Trophoblast cell (in vitro differentiated cells and primary cell): ENCODE measurements around the gene TOMM40L. TPM values are rescaled to one million over a fixed set of nuclear protein-coding genes. Genes with fewer than 3 reads are reported as not detected.
A peak's percentile ranks its signal among the peaks of the same experiment; 100 is the strongest.

Experiments used
- DNase-seq, 2 donors: peaks; one replicate each; pipeline ENCODE4 v3.0.0-alpha.2; 2016
- H2AFZ ChIP-seq: 2 replicates; pipeline ENCODE4 v1.6.1; 2013; ENCODE audit warnings: low read length, moderate library complexity, mild to moderate bottlenecking; ENCODE audit not compliant: insufficient read depth, poor library complexity
- H2AK5ac ChIP-seq: 2 replicates; pipeline ENCODE4 v1.6.1; 2013; ENCODE audit warnings: mild to moderate bottlenecking, low read length
- H2BK120ac ChIP-seq: 2 replicates; pipeline ENCODE4 v1.6.1; 2013; ENCODE audit warnings: low read length, mild to moderate bottlenecking, moderate library complexity; ENCODE audit not compliant: insufficient read depth, poor library complexity
- H2BK12ac ChIP-seq: 2 replicates; pipeline ENCODE4 v1.6.1; 2013; ENCODE audit warnings: mild to moderate bottlenecking, low read length, moderate library complexity
- H2BK5ac ChIP-seq: 2 replicates; pipeline ENCODE4 v1.6.1; 2013; ENCODE audit warnings: low read length, low read depth, moderate library complexity, mild to moderate bottlenecking; ENCODE audit not compliant: poor library complexity
- H3K14ac ChIP-seq: 2 replicates; pipeline ENCODE4 v1.6.1; 2013; ENCODE audit warnings: mild to moderate bottlenecking, low read length
- H3K18ac ChIP-seq: 2 replicates; pipeline ENCODE4 v1.6.1; 2013; ENCODE audit warnings: mild to moderate bottlenecking, low read length
- H3K23ac ChIP-seq: 2 replicates; pipeline ENCODE4 v1.6.1; 2013; ENCODE audit warnings: low read length
- H3K27ac ChIP-seq: 2 replicates; pipeline ENCODE4 v1.5.1; 2013; ENCODE audit warnings: low read depth, mild to moderate bottlenecking, inconsistent platforms, low read length, moderate library complexity
- H3K27me3 ChIP-seq: 2 replicates; pipeline ENCODE4 v1.6.1; 2013; ENCODE audit warnings: inconsistent platforms, mild to moderate bottlenecking, low read length, moderate library complexity; ENCODE audit not compliant: insufficient read depth
- H3K36me3 ChIP-seq, 2 experiments: 1 replicate in 1 of 2; 2 replicates in 1 of 2; pipeline ENCODE4 v1.6.1; 2013; ENCODE audit warnings: low read length in 2 of 2, mild to moderate bottlenecking in 2 of 2, moderate library complexity in 1 of 2; ENCODE audit not compliant: insufficient read depth in 2 of 2, control insufficient read depth in 1 of 2
- H3K4ac ChIP-seq: 2 replicates; pipeline ENCODE4 v1.6.1; 2013; ENCODE audit warnings: low read depth, mild to moderate bottlenecking, low read length, moderate library complexity
- H3K4me1 ChIP-seq, 2 experiments: 1 replicate in 1 of 2; 2 replicates in 1 of 2; pipeline ENCODE4 v1.6.1; 2013; ENCODE audit warnings: low read length in 2 of 2, mild to moderate bottlenecking in 2 of 2, moderate library complexity in 1 of 2; ENCODE audit not compliant: insufficient read depth in 2 of 2, control insufficient read depth in 1 of 2
- H3K4me2 ChIP-seq: 2 replicates; pipeline ENCODE4 v1.6.1; 2013; ENCODE audit warnings: inconsistent platforms, mild to moderate bottlenecking, low read length, moderate library complexity
- H3K4me3 ChIP-seq: 2 replicates; pipeline ENCODE4 v1.5.1; 2013; ENCODE audit warnings: mild to moderate bottlenecking, low read depth, low read length, inconsistent platforms
- H3K79me1 ChIP-seq: one replicate; pipeline ENCODE4 v1.6.1; 2013; ENCODE audit warnings: low read length
- H3K79me2 ChIP-seq: 2 replicates; pipeline ENCODE4 v1.6.1; 2013; ENCODE audit warnings: low read length, mild to moderate bottlenecking; ENCODE audit not compliant: control insufficient read depth, insufficient read depth, poor library complexity
- H3K9ac ChIP-seq: 2 replicates; pipeline ENCODE4 v1.6.1; 2013; ENCODE audit warnings: mild to moderate bottlenecking, low read length
- H3K9me3 ChIP-seq: 2 replicates; pipeline ENCODE4 v1.6.1; 2013; ENCODE audit warnings: low read depth, mild to moderate bottlenecking, control low read depth, inconsistent platforms, low read length; ENCODE audit not compliant: insufficient read depth
- H4K12ac ChIP-seq: 2 replicates; pipeline ENCODE4 v1.6.1; 2013; ENCODE audit warnings: low read depth, mild to moderate bottlenecking, low read length, moderate library complexity
- H4K8ac ChIP-seq: 2 replicates; pipeline ENCODE4 v1.6.1; 2013; ENCODE audit warnings: low read depth, mild to moderate bottlenecking, low read length, moderate library complexity
- H4K91ac ChIP-seq: one replicate; pipeline ENCODE4 v1.6.1; 2013; ENCODE audit warnings: low read depth, mild to moderate bottlenecking, low read length, moderate library complexity
- WGBS: extraction: QIAGEN DNeasy Blood & Tissue Kit; methylation state at CpG from one replicate; pipeline ENCODE4 v1.1.7; 2013; ENCODE audit warnings: missing lambda C conversion rate; ENCODE audit not compliant: insufficient read length, insufficient coverage; ENCODE audit errors: extremely low coverage; 5-methylcytosine and 5-hydroxymethylcytosine counted together
- polyA plus RNA-seq: library from polyadenylated mRNA; stranded (reverse); fragments of 200-250 nt; gene quantifications from 2 replicates; pipeline ENCODE4 v1.2.3, GENCODE V29; 2013

TOMM40L gene
- polyA plus RNA-seq, result 7.6 and 7.7 TPM in 2 replicates

- H4K12ac ChIP-seq, result peak within 1 kb of the TSS; percentile 97
- H3K79me2 ChIP-seq, result peaks cover 5% of the 10 kb centered on the region
- peak within 1 kb of the TSS; percentile 69 for H3K18ac ChIP-seq
- peak within 1 kb of the TSS; percentile 85 for H3K4me2 ChIP-seq
- peak within 1 kb of the TSS; percentile 54 for H2BK5ac ChIP-seq
- WGBS, result no CpG with 5 or more reads among the region's 16 CpGs
- H4K91ac ChIP-seq, result peak within 1 kb of the TSS; percentile 98
- peaks cover 23% of the 10 kb centered on the region for H3K79me1 ChIP-seq
- H3K14ac ChIP-seq, result peak within 1 kb of the TSS; percentile 90
- peak within 1 kb of the TSS; percentile 49 for H3K4ac ChIP-seq
- peaks cover 23 to 27% of the 10 kb centered on the region in 2 experiments for H3K4me1 ChIP-seq
- peak within 1 kb of the TSS; percentile 81 for H2BK120ac ChIP-seq
- H2BK12ac ChIP-seq, result peak within 1 kb of the TSS; percentile 88
- peak within 1 kb of the TSS; percentile 63 for H2AK5ac ChIP-seq
- H2AFZ ChIP-seq, result peak within 1 kb of the TSS; percentile 93
- H3K36me3 ChIP-seq, result peaks cover 10 to 17% of the 10 kb centered on the region in 2 experiments
- peak within 1 kb of the TSS; percentile 78 for H3K4me3 ChIP-seq
- H3K9ac ChIP-seq, result peak within 1 kb of the TSS; percentile 51
- no peaks in the 10 kb centered on the region for H3K27me3 ChIP-seq
- DNase-seq, result peak; percentile 97 to 99
- H4K8ac ChIP-seq, result peak within 1 kb of the TSS; percentile 98
- H3K23ac ChIP-seq, result no peak within 1 kb of the TSS
- peak within 1 kb of the TSS; percentile 29 for H3K27ac ChIP-seq
- no peaks in the 10 kb centered on the region for H3K9me3 ChIP-seq
These were observed at the start of gene TOMM40L for GRCh38 chr1:161225534-161226319. Gene TOMM40L, plus strand, starts transcription at chr1:161226060. Its CDS starts 430 bp downstream, at chr1:161226490.

GRCh38 chr1:161176468-161177111, 49.3 kb upstream of the TOMM40L start:
- peaks cover 8% of the 10 kb centered on the region for H3K79me2 ChIP-seq
- peaks cover 2% of the 10 kb centered on the region for H3K9me3 ChIP-seq
- H3K4me3 ChIP-seq, result peak overlapping the region; percentile 91
- no peak overlapping the region for H3K27ac ChIP-seq
- H2BK5ac ChIP-seq, result no peak overlapping the region
- H3K23ac ChIP-seq, result no peak overlapping the region
- H2AK5ac ChIP-seq, result no peak overlapping the region
- H3K9ac ChIP-seq, result peak overlapping the region; percentile 87
- H3K79me1 ChIP-seq, result peaks cover 8% of the 10 kb centered on the region
- H2BK120ac ChIP-seq, result peak overlapping the region; percentile 88
- no peak for DNase-seq
- WGBS, result no CpG with 5 or more reads among the region's 17 CpGs
- H3K4me1 ChIP-seq, result peaks cover 6 to 8% of the 10 kb centered on the region in 2 experiments
- no peak overlapping the region for H3K4ac ChIP-seq
- H2AFZ ChIP-seq, result no peak overlapping the region
- H3K14ac ChIP-seq, result peak overlapping the region; percentile 96
- peaks cover 24 to 33% of the 10 kb centered on the region in 2 experiments for H3K36me3 ChIP-seq
- no peak overlapping the region for H4K12ac ChIP-seq
- H4K91ac ChIP-seq, result peak overlapping the region; percentile 92
- peak overlapping the region; percentile 14 for H3K18ac ChIP-seq
- H2BK12ac ChIP-seq, result no peak overlapping the region
- H3K4me2 ChIP-seq, result peak overlapping the region; percentile 97
- peak overlapping the region; percentile 96 for H4K8ac ChIP-seq
- no peaks in the 10 kb centered on the region for H3K27me3 ChIP-seq

GRCh38 chr1:161177112-161177935, 48.5 kb upstream of the TOMM40L start, which contains the start of gene B4GALT3:
Gene B4GALT3, minus strand, starts transcription at chr1:161177507. Its CDS starts 1,447 bp downstream, at chr1:161176060.
- no peak within 1 kb of the TSS for H3K23ac ChIP-seq
- peaks cover 6 to 8% of the 10 kb centered on the region in 2 experiments for H3K4me1 ChIP-seq
- H4K8ac ChIP-seq, result peak within 1 kb of the TSS; percentile 96
- peak within 1 kb of the TSS; percentile 98 for H3K18ac ChIP-seq
- peak within 1 kb of the TSS; percentile 53 for H3K4ac ChIP-seq
- DNase-seq, result peak; percentile 80 to 87
- H2BK5ac ChIP-seq, result peak within 1 kb of the TSS; percentile 82
- peak within 1 kb of the TSS; percentile 91 for H3K4me3 ChIP-seq
- peak within 1 kb of the TSS; percentile 87 for H3K9ac ChIP-seq
- peaks cover 2% of the 10 kb centered on the region for H3K9me3 ChIP-seq
- peaks cover 19 to 27% of the 10 kb centered on the region in 2 experiments for H3K36me3 ChIP-seq
- peaks cover 8% of the 10 kb centered on the region for H3K79me2 ChIP-seq
- peak within 1 kb of the TSS; percentile 95 for H2AFZ ChIP-seq
- H4K12ac ChIP-seq, result peak within 1 kb of the TSS; percentile 87
- peak within 1 kb of the TSS; percentile 31 for H3K27ac ChIP-seq
- H3K27me3 ChIP-seq, result no peaks in the 10 kb centered on the region
- H2BK12ac ChIP-seq, result no peak within 1 kb of the TSS
- peak within 1 kb of the TSS; percentile 96 for H3K14ac ChIP-seq
- peak within 1 kb of the TSS; percentile 92 for H4K91ac ChIP-seq
- peak within 1 kb of the TSS; percentile 97 for H3K4me2 ChIP-seq
- H2BK120ac ChIP-seq, result peak within 1 kb of the TSS; percentile 88
- peaks cover 8% of the 10 kb centered on the region for H3K79me1 ChIP-seq
- peak within 1 kb of the TSS; percentile 12 for H2AK5ac ChIP-seq
- no CpG with 5 or more reads among the region's 50 CpGs for WGBS

GRCh38 chr1:161177936-161178244, 48.0 kb upstream of the TOMM40L start:
- H4K91ac ChIP-seq, result peak overlapping the region; percentile 76
- H3K14ac ChIP-seq, result no peak overlapping the region
- no peak overlapping the region for H3K9ac ChIP-seq
- H3K9me3 ChIP-seq, result peaks cover 2% of the 10 kb centered on the region
- H3K4me3 ChIP-seq, result peak overlapping the region; percentile 13
- H3K79me2 ChIP-seq, result peaks cover 8% of the 10 kb centered on the region
- no peaks in the 10 kb centered on the region for H3K27me3 ChIP-seq
- peaks cover 16 to 21% of the 10 kb centered on the region in 2 experiments for H3K36me3 ChIP-seq
- WGBS, result no CpG with 5 or more reads among the region's 9 CpGs
- peak overlapping the region; percentile 95 for H4K8ac ChIP-seq
- peak overlapping the region; percentile 95 for H2AFZ ChIP-seq
- peak overlapping the region; percentile 33 for H2BK120ac ChIP-seq
- DNase-seq, result no peak
- H4K12ac ChIP-seq, result no peak overlapping the region
- H3K4me2 ChIP-seq, result peak overlapping the region; percentile 97
- no peak overlapping the region for H3K23ac ChIP-seq
- H2BK5ac ChIP-seq, result no peak overlapping the region
- H2BK12ac ChIP-seq, result no peak overlapping the region
- no peak overlapping the region for H2AK5ac ChIP-seq
- peak overlapping the region; percentile 54 for H3K18ac ChIP-seq
- peaks cover 8% of the 10 kb centered on the region for H3K79me1 ChIP-seq
- H3K27ac ChIP-seq, result no peak overlapping the region
- H3K4ac ChIP-seq, result no peak overlapping the region
- peaks cover 6 to 8% of the 10 kb centered on the region in 2 experiments for H3K4me1 ChIP-seq
